Thoracic aorta (tissue), 2 donors: ENCODE results near the gene VANGL1. TPM values are rescaled to one million over a fixed set of nuclear protein-coding genes. Genes with fewer than 3 reads are reported as not detected.

Experiments
- ATAC-seq: fragments of 150-250 bp; one replicate; pipeline ENCODE4 v1.8.0; 2017; ENCODE audit warnings: low read depth; ENCODE audit not compliant: insufficient number of reproducible peaks, low FRiP score
- DNase-seq: peaks from one replicate; pipeline ENCODE4 v3.0.0-alpha.2; 2020; ENCODE audit warnings: low spot score
- H3K27ac ChIP-seq, 2 donors: fragments of 200-600 bp; sonication (generic); 1 replicate in 1 of 2; 2 replicates in 1 of 2; pipeline ENCODE4 v1.5.1; 2016; ENCODE audit warnings: mild to moderate bottlenecking in 2 of 2, moderate library complexity in 2 of 2
- H3K27me3 ChIP-seq: fragments of 200-600 bp; sonication (generic); replicated peaks from 2 replicates; pipeline ENCODE4 v1.6.0; 2016; ENCODE audit warnings: mild to moderate bottlenecking; ENCODE audit not compliant: insufficient read depth
- H3K36me3 ChIP-seq: fragments of 200-600 bp; sonication (generic); one replicate; pipeline ENCODE4 v1.5.1; 2016
- H3K4me1 ChIP-seq, 2 donors: fragments of 200-600 bp; sonication (generic); 1 replicate in 1 of 2; 2 replicates in 1 of 2; pipeline versions ENCODE4 v1.5.1 to v1.6.0; 2016; ENCODE audit warnings: low read depth in 2 of 2, mild to moderate bottlenecking in 1 of 2; ENCODE audit not compliant: control insufficient read depth in 1 of 2
- H3K4me3 ChIP-seq: fragments of 200-600 bp; sonication (generic); 2 replicates; pipeline ENCODE4 v1.5.1; 2016; ENCODE audit warnings: mild to moderate bottlenecking
- H3K9me3 ChIP-seq: fragments of 200-600 bp; sonication (generic); 2 replicates; pipeline ENCODE4 v1.5.1; 2016
- CTCF ChIP-seq: fragments of 200-600 bp; sonication (generic); IDR thresholded peaks from one replicate; pipeline ENCODE4 v1.5.1; 2019; ENCODE audit warnings: antibody characterized with exemption
- total RNA-seq, 2 donors: library from RNA; depleted of rRNA; stranded (reverse); fragments of >200 nt; gene quantifications; one replicate each; pipeline versions ENCODE4 v1.1.0 to v1.2.3, GENCODE V29; 2016

Gene VANGL1
- total RNA-seq, 2 donors from 2014 or later: 6.5 to 8.8 TPM

GRCh38 chr1:115648717-115649691, 7.2 kb downstream of the VANGL1 start:
- ATAC-seq (no peak), DNase-seq (no peak)
- TF ChIP-seq CTCF: no peak
- Histone ChIP-seq H3K9me3 (no peaks in the 10 kb centered on the region), H3K27ac (no peak overlapping the region), H3K4me3 (no peak overlapping the region), H3K4me1 (peaks cover 4 to 39% of the 10 kb centered on the region in 2 donors), H3K27me3 (no peaks in the 10 kb centered on the region), H3K36me3 (no peaks in the 10 kb centered on the region)

- DNase-seq: no peak
- no peak for ATAC-seq
- Histone ChIP-seq H3K4me1 (peaks cover 9 to 39% of the 10 kb centered on the region in 2 donors), H3K9me3 (no peaks in the 10 kb centered on the region), H3K27me3 (no peaks in the 10 kb centered on the region), H3K36me3 (no peaks in the 10 kb centered on the region), H3K27ac (no peak overlapping the region), H3K4me3 (no peak overlapping the region)
- no peak for TF ChIP-seq CTCF
Observed at GRCh38 chr1:115649964-115650363, 8.2 kb downstream of the VANGL1 start.

- ATAC-seq (no peak), DNase-seq (no peak)
- Histone ChIP-seq H3K4me3 (no peak overlapping the region), H3K27ac (no peak overlapping the region), H3K36me3 (no peaks in the 10 kb centered on the region), H3K9me3 (no peaks in the 10 kb centered on the region), H3K4me1 (peaks cover 14 to 49% of the 10 kb centered on the region in 2 donors), H3K27me3 (no peaks in the 10 kb centered on the region)
- no peak for TF ChIP-seq CTCF
Observed at GRCh38 chr1:115650961-115651360, 9.2 kb downstream of the VANGL1 start.

- Histone ChIP-seq H3K36me3 (no peaks in the 10 kb centered on the region), H3K27me3 (no peaks in the 10 kb centered on the region), H3K4me3 (no peak overlapping the region), H3K4me1 (peaks cover 14 to 50% of the 10 kb centered on the region in 2 donors), H3K27ac (no peak overlapping the region), H3K9me3 (no peaks in the 10 kb centered on the region)
- no peak for ATAC-seq
- DNase-seq: no peak
- TF ChIP-seq CTCF: no peak
Observed at GRCh38 chr1:115651391-115651790, 9.6 kb downstream of the VANGL1 start.

GRCh38 chr1:115652236-115652788, 10.5 kb downstream of the VANGL1 start:
- no peak for ATAC-seq
- H3K27ac ChIP-seq: no peak overlapping the region
- no peaks in the 10 kb centered on the region for H3K9me3 ChIP-seq
- H3K4me3 ChIP-seq: no peak overlapping the region
- H3K36me3 ChIP-seq: no peaks in the 10 kb centered on the region
- H3K4me1 ChIP-seq: peaks cover 14 to 41% of the 10 kb centered on the region in 2 donors
- H3K27me3 ChIP-seq: no peaks in the 10 kb centered on the region
- TF ChIP-seq CTCF: no peak
- no peak for DNase-seq
